ENCODE data around the gene MTA3.
"Not testable (repeated sequence)": the region's sequence is repeated elsewhere in the genome, so short reads cannot be mapped to it uniquely, and the experiment has no call there.

Gene MTA3

GRCh38 chr2:42614838-42615237, 46.4 kb downstream of the MTA3 start:
- no peak for ATAC-seq

GRCh38 chr2:42618116-42618515, 49.7 kb downstream of the MTA3 start:
- ATAC-seq = no peak

- ATAC-seq = peak; percentile 28 to 56
Measured at GRCh38 chr2:42618972-42619371, 50.5 kb downstream of the MTA3 start.

GRCh38 chr2:42621626-42622025, 53.2 kb downstream of the MTA3 start:
- not testable (repeated sequence) for ATAC-seq

- no peak for ATAC-seq
Measured at GRCh38 chr2:42622943-42623676, 54.7 kb downstream of the MTA3 start.

- no peak for ATAC-seq
Measured at GRCh38 chr2:42624047-42624446, 55.6 kb downstream of the MTA3 start.

GRCh38 chr2:42628024-42628423, 59.6 kb downstream of the MTA3 start:
- not testable (repeated sequence) for ATAC-seq

GRCh38 chr2:42636934-42637333, 68.5 kb downstream of the MTA3 start:
- no peak for ATAC-seq

GRCh38 chr2:42638080-42638784, 69.8 kb downstream of the MTA3 start:
- no peak for ATAC-seq

GRCh38 chr2:42639340-42640077, 71.1 kb downstream of the MTA3 start:
- ATAC-seq = no peak

- ATAC-seq = no peak
Measured at GRCh38 chr2:42640261-42640660, 71.8 kb downstream of the MTA3 start.

- not testable (repeated sequence) for ATAC-seq
Measured at GRCh38 chr2:42642371-42642770, 73.9 kb downstream of the MTA3 start.

- no peak for ATAC-seq
Measured at GRCh38 chr2:42645551-42645950, 77.1 kb downstream of the MTA3 start.

GRCh38 chr2:42648796-42649195, 80.4 kb downstream of the MTA3 start:
- no peak for ATAC-seq

GRCh38 chr2:42651057-42651456, 82.6 kb downstream of the MTA3 start:
- ATAC-seq = no peak

GRCh38 chr2:42652086-42652485, 83.7 kb downstream of the MTA3 start:
- ATAC-seq = no peak

GRCh38 chr2:42653039-42653438, 84.6 kb downstream of the MTA3 start:
- ATAC-seq = no peak

- ATAC-seq = no peak
Measured at GRCh38 chr2:42653908-42654445, 85.5 kb downstream of the MTA3 start.

- ATAC-seq = no peak
Measured at GRCh38 chr2:42658306-42658705, 89.9 kb downstream of the MTA3 start.

GRCh38 chr2:42659609-42660008, 91.2 kb downstream of the MTA3 start:
- ATAC-seq = no peak

GRCh38 chr2:42663106-42663780, 94.8 kb downstream of the MTA3 start:
- peak; percentile 61 to 64 for ATAC-seq

- ATAC-seq = no peak
Measured at GRCh38 chr2:42663828-42664227, 95.4 kb downstream of the MTA3 start.

Measured in activated CD4-positive, CD25-positive, alpha-beta regulatory T cell treated with anti-CD3 and anti-CD28 coated beads, Interleukin-2, amount 50 U/mL, for 24 hours (primary cell).